ENCODE measurements around the gene ERN1. TPM values are rescaled to one million over a fixed set of nuclear protein-coding genes. Genes with fewer than 3 reads are reported as not detected.
A peak's percentile ranks its signal among the peaks of the same experiment; 100 is the strongest.

ERN1 gene
- total and polyA plus RNA-seq, 2 of the 13 experiments (the other 11 are each of a cell fraction or from before 2014, with no cell fraction given) = 6.0 to 12.7 TPM

GRCh38 chr17:64133546-64134215 is 3.7 kb upstream of the ERN1 start (continued):
- TF ChIP-seq ZNF280D (CRISPR knock-in tag; IDR thresholded peaks at IDR 0.05) (0 out of 2 replicates have a peak, but pooled peaks have one; percentile 55), ZNF569 (CRISPR knock-in tag; IDR thresholded peaks at IDR 0.05; ENCODE audit: borderline replicate concordance) (no peak), RAD21 (CRISPR knock-in tag; IDR thresholded peaks at IDR 0.05) (peak; percentile 90), MIXL1 (CRISPR knock-in tag; IDR thresholded peaks at IDR 0.05) (peak; percentile 86), FOSL2 (CRISPR knock-in tag; IDR thresholded peaks at IDR 0.05) (peak; percentile 11; the same call in 1 of the 2 replicates), THRA (CRISPR knock-in tag; IDR thresholded peaks at IDR 0.05; ENCODE audit: borderline replicate concordance) (no peak), ZNF564 (CRISPR knock-in tag; IDR thresholded peaks at IDR 0.05) (no peak), SALL2 (CRISPR knock-in tag; IDR thresholded peaks at IDR 0.05) (no peak), TFDP1 (CRISPR knock-in tag; IDR thresholded peaks at IDR 0.05; ENCODE audit: borderline replicate concordance) (no peak), FOSL1 (CRISPR knock-in tag; IDR thresholded peaks at IDR 0.05; ENCODE audit: borderline replicate concordance) (no peak), ZNF292 (CRISPR knock-in tag; IDR thresholded peaks at IDR 0.05; ENCODE audit: borderline replicate concordance, low read depth) (no peak), ZNF414 (CRISPR knock-in tag; IDR thresholded peaks at IDR 0.05) (no peak), NFE2L1 (CRISPR knock-in tag; IDR thresholded peaks at IDR 0.05; ENCODE audit: borderline replicate concordance) (no peak), ESRRA (CRISPR knock-in tag; IDR thresholded peaks at IDR 0.05; ENCODE audit: low read depth) (no peak), ZNF644 (CRISPR knock-in tag; IDR thresholded peaks at IDR 0.05; ENCODE audit: low read depth) (no peak), SKI (IDR thresholded peaks at IDR 0.05; ENCODE audit: partially characterized antibody) (no peak), ZNF891 (CRISPR knock-in tag; IDR thresholded peaks at IDR 0.05) (no peak), MYNN (CRISPR knock-in tag; IDR thresholded peaks at IDR 0.05; ENCODE audit: low read depth) (no peak), ZNF513 (CRISPR knock-in tag; conservative IDR thresholded peaks at IDR 0.05) (no peak), ZNF800 (CRISPR knock-in tag; IDR thresholded peaks at IDR 0.05) (no peak)

Measured in HepG2 (cell line).